ENCODE measurements around the gene SRCIN1.

Gene SRCIN1

GRCh38 chr17:38617074-38617860, 11.5 kb upstream of the SRCIN1 start:
- FAIRE-seq: no peak

GRCh38 chr17:38616361-38616760, 10.6 kb upstream of the SRCIN1 start:
- DNase-seq (ENCODE audit: low spot score): no peak
- FAIRE-seq: no peak

More at GRCh38 chr17:38617074-38617860, 11.5 kb upstream of the SRCIN1 start:
- no peak for DNase-seq (ENCODE audit: low spot score)

- FAIRE-seq (no peak), DNase-seq (ENCODE audit: low spot score) (no peak)
Observed at GRCh38 chr17:38613981-38614779, 8.4 kb upstream of the SRCIN1 start.

- DNase-seq (ENCODE audit: low spot score) (no peak), FAIRE-seq (no peak)
Observed at GRCh38 chr17:38613525-38613980, 7.8 kb upstream of the SRCIN1 start.

GRCh38 chr17:38611872-38612376, 6.2 kb upstream of the SRCIN1 start:
- no peak for DNase-seq (ENCODE audit: low spot score)
- FAIRE-seq: no peak

GRCh38 chr17:38611070-38611786, 5.5 kb upstream of the SRCIN1 start:
- no peak for DNase-seq (ENCODE audit: low spot score)
- no peak for FAIRE-seq

GRCh38 chr17:38609280-38610031, 3.7 kb upstream of the SRCIN1 start:
- no peak for FAIRE-seq
- DNase-seq (ENCODE audit: low spot score): no peak

GRCh38 chr17:38608648-38609047, 2.9 kb upstream of the SRCIN1 start:
- FAIRE-seq (no peak), DNase-seq (ENCODE audit: low spot score) (no peak)

- FAIRE-seq (no peak), DNase-seq (ENCODE audit: low spot score) (no peak)
Observed at GRCh38 chr17:38606646-38607611, 1.2 kb upstream of the SRCIN1 start.

GRCh38 chr17:38605411-38605840, 326 bp downstream of the SRCIN1 start:
- peak; percentile 82 for DNase-seq (ENCODE audit: low spot score)
- FAIRE-seq: no peak

- DNase-seq (ENCODE audit: low spot score) (peak; percentile 28), FAIRE-seq (no peak)
Observed at GRCh38 chr17:38604479-38605403, 1.0 kb downstream of the SRCIN1 start.

- DNase-seq (ENCODE audit: low spot score) (no peak), FAIRE-seq (no peak)
Observed at GRCh38 chr17:38603786-38604478, 1.8 kb downstream of the SRCIN1 start.

GRCh38 chr17:38602956-38603785, 2.6 kb downstream of the SRCIN1 start:
- no peak for DNase-seq (ENCODE audit: low spot score)

GRCh38 chr17:38602453-38602852, 3.3 kb downstream of the SRCIN1 start:
- no peak for FAIRE-seq
- DNase-seq (ENCODE audit: low spot score): no peak

More at GRCh38 chr17:38602956-38603785, 2.6 kb downstream of the SRCIN1 start:
- FAIRE-seq: no peak

- DNase-seq (ENCODE audit: low spot score): peak; percentile 47
- FAIRE-seq: no peak
Observed at GRCh38 chr17:38601539-38602351, 4.0 kb downstream of the SRCIN1 start.

GRCh38 chr17:38600906-38601305, 4.8 kb downstream of the SRCIN1 start:
- FAIRE-seq: no peak
- no peak for DNase-seq (ENCODE audit: low spot score)
